ENCODE measurements around the gene GPR12. TPM values are rescaled to one million over a fixed set of nuclear protein-coding genes. Genes with fewer than 3 reads are reported as not detected.

Gene GPR12
- total and polyA plus RNA-seq, 2 donors (not counting 3 experiments of a cell fraction or from before 2014, with no cell fraction given), result not detected

DNA sequence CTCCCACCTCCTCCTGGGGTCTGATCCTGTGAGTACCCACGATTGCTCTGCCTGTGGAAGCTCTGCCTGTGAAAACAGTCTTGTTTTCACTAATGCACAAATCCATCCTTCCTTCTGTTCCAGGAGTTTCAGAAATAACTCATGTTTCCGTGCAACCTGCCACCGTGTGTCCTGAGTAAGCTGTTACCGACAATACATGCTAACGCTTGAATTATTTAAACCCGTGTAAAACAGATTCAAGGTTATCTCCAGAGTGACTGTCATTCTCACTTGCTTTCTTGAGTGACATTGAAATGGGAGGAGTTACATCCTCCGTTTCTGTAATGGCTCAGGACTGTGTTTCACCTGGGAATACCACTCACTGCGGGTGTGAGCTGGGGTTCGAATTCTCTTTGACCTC lies 24.9 kb downstream of the GPR12 start:
- H3K36me3 ChIP-seq (ENCODE audit: control insufficient read depth in 2 of 2, extremely low read depth in 1 of 2, insufficient read depth in 2 of 2, low read length in 2 of 2), result no peaks in the 10 kb centered on the region
- DNase-seq (ENCODE audit: low read depth, low spot score), result no peak
- ChIA-PET CTCF (interaction anchor here (1.4 to 1.9 kb wide), 2 partner anchors 37 to 137 kb away, joined by 3 to 5 read pairs; no protein-coding TSS in a partner anchor), POLR2A (no interaction called here)
- H3K27me3 ChIP-seq (ENCODE audit: control insufficient read depth in 2 of 2, insufficient read depth in 2 of 2, low read length in 2 of 2), result peaks cover 2% of the 10 kb centered on the region in 2 experiments
- no peak overlapping the region for H2AFZ ChIP-seq (ENCODE audit: low read depth, low read length)
- H3K9me3 ChIP-seq (replicated peaks; ENCODE audit: control insufficient read depth, insufficient read depth, low read length), result no peaks in the 10 kb centered on the region
- no peak overlapping the region for H3K4me2 ChIP-seq (ENCODE audit: insufficient read depth, low read length)
- dilution Hi-C loops (cut with MboI; ENCODE audit: extremely low pct_ligation_motif_present, low sequenced_read_pairs), result no loop called here
- H3K4me3 ChIP-seq (replicated peaks in 1 of 3; ENCODE audit: insufficient read depth in 1 of 3, low read depth in 1 of 3, low read length in 3 of 3), result no peak overlapping the region
- no TSS peak for BruUV-seq (replicated peaks)
- no peaks in the 10 kb centered on the region for H3K9me1 ChIP-seq (replicated peaks; ENCODE audit: control insufficient read depth, extremely low read depth, insufficient read depth, low read length)
- FAIRE-seq, result no peak
- no peaks in the 10 kb centered on the region for H3K4me1 ChIP-seq (ENCODE audit: control insufficient read depth, extremely low read depth, insufficient read depth, low read length)
- H3K79me2 ChIP-seq (ENCODE audit: control insufficient read depth, insufficient read depth, low read length), result no peaks in the 10 kb centered on the region
- intact Hi-C loops (cut with micrococcal nuclease), result no loop called here
- H4K20me1 ChIP-seq (replicated peaks; ENCODE audit: control insufficient read depth, extremely low read depth, insufficient read depth, low read length), result no peaks in the 10 kb centered on the region
- H3K9ac ChIP-seq (replicated peaks; ENCODE audit: extremely low read depth, insufficient read depth, low read length), result no peak overlapping the region
- no peak overlapping the region for H3K27ac ChIP-seq (ENCODE audit: insufficient read depth, low read depth, low read length)
- TF ChIP-seq POLR2AphosphoS5 (IDR thresholded peaks at IDR 0.05; ENCODE audit: insufficient read depth, low read depth, low read length) (no peak), POLR2A (IDR thresholded peaks at IDR 0.05; ENCODE audit: low read depth, low read length) (no peak), FOS (IDR thresholded peaks at IDR 0.05; ENCODE audit: borderline replicate concordance, insufficient read depth, low read length) (no peak), JUN (IDR thresholded peaks at IDR 0.05; ENCODE audit: borderline replicate concordance, insufficient read depth, insufficient read length, low read depth) (no peak), MYC (IDR thresholded peaks at IDR 0.05; ENCODE audit: low read depth, low read length) (no peak)
- TF ChIP-seq, protein P1, sequence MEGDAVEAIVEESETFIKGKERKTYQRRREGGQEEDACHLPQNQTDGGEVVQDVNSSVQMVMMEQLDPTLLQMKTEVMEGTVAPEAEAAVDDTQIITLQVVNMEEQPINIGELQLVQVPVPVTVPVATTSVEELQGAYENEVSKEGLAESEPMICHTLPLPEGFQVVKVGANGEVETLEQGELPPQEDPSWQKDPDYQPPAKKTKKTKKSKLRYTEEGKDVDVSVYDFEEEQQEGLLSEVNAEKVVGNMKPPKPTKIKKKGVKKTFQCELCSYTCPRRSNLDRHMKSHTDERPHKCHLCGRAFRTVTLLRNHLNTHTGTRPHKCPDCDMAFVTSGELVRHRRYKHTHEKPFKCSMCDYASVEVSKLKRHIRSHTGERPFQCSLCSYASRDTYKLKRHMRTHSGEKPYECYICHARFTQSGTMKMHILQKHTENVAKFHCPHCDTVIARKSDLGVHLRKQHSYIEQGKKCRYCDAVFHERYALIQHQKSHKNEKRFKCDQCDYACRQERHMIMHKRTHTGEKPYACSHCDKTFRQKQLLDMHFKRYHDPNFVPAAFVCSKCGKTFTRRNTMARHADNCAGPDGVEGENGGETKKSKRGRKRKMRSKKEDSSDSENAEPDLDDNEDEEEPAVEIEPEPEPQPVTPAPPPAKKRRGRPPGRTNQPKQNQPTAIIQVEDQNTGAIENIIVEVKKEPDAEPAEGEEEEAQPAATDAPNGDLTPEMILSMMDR (IDR thresholded peaks at IDR 0.05; ENCODE audit: extremely low read depth in 1 of 2, insufficient read depth in 1 of 2, low read depth in 1 of 2, low read length in 2 of 2), result no peak

DNA sequence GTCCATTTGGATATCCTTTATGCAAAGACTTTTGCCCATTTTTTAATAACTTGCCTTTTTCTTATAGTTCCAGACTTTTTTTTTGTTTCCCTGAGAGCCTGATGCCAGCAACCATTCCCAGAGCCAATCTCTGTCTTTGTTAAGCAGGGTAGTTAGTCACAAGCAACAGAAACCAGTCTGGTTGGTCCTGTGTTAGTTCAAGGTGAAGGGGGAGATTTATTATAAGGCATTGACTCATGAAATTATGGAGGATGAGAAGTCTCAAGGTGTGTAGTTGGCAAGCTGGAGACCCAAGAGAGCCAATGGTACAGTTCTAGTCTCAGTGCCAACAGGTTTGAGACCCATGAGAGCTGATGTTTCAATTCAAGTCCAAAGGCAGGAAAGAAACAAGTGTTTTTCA lies 33.0 kb downstream of the GPR12 start:
- Histone ChIP-seq H3K9me1 (replicated peaks; ENCODE audit: control insufficient read depth, extremely low read depth, insufficient read depth, low read length) (no peaks in the 10 kb centered on the region), H3K4me3 (replicated peaks in 1 of 3; ENCODE audit: insufficient read depth in 1 of 3, low read depth in 1 of 3, low read length in 3 of 3) (no peak overlapping the region), H3K9me3 (replicated peaks; ENCODE audit: control insufficient read depth, insufficient read depth, low read length) (no peaks in the 10 kb centered on the region), H3K27me3 (ENCODE audit: control insufficient read depth in 2 of 2, insufficient read depth in 2 of 2, low read length in 2 of 2) (no peaks in the 10 kb centered on the region), H3K4me1 (ENCODE audit: control insufficient read depth, extremely low read depth, insufficient read depth, low read length) (no peaks in the 10 kb centered on the region), H3K79me2 (ENCODE audit: control insufficient read depth, insufficient read depth, low read length) (no peaks in the 10 kb centered on the region), H3K4me2 (ENCODE audit: insufficient read depth, low read length) (no peak overlapping the region), H2AFZ (ENCODE audit: low read depth, low read length) (no peak overlapping the region), H3K9ac (replicated peaks; ENCODE audit: extremely low read depth, insufficient read depth, low read length) (no peak overlapping the region), H4K20me1 (replicated peaks; ENCODE audit: control insufficient read depth, extremely low read depth, insufficient read depth, low read length) (no peaks in the 10 kb centered on the region), H3K27ac (ENCODE audit: insufficient read depth, low read depth, low read length) (no peak overlapping the region), H3K36me3 (ENCODE audit: control insufficient read depth in 2 of 2, extremely low read depth in 1 of 2, insufficient read depth in 2 of 2, low read length in 2 of 2) (no peaks in the 10 kb centered on the region)
- no TSS peak for BruUV-seq (replicated peaks)
- no peak for FAIRE-seq
- POLR2A ChIA-PET, result no interaction called here
- DNase-seq (ENCODE audit: low read depth, low spot score), result no peak
- intact Hi-C loops (cut with micrococcal nuclease), result no loop called here
- dilution Hi-C loops (cut with MboI; ENCODE audit: extremely low pct_ligation_motif_present, low sequenced_read_pairs), result no loop called here
- CTCF ChIA-PET, result no interaction called here
- TF ChIP-seq, protein P1 (IDR thresholded peaks at IDR 0.05; ENCODE audit: extremely low read depth in 1 of 2, insufficient read depth in 1 of 2, low read depth in 1 of 2, low read length in 2 of 2), result no peak
- no peak for TF ChIP-seq GATA2 (IDR thresholded peaks at IDR 0.05; ENCODE audit: insufficient read depth, insufficient read length, low read depth, low read length)
- no peak for TF ChIP-seq EZH2 (IDR thresholded peaks at IDR 0.05; ENCODE audit: borderline replicate concordance, low read depth, low read length, severe bottlenecking)
- TF ChIP-seq, protein P2, sequence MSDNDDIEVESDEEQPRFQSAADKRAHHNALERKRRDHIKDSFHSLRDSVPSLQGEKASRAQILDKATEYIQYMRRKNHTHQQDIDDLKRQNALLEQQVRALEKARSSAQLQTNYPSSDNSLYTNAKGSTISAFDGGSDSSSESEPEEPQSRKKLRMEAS (IDR thresholded peaks at IDR 0.05; ENCODE audit: insufficient read depth, insufficient read length), result no peak
- TF ChIP-seq FOS (IDR thresholded peaks at IDR 0.05; ENCODE audit: borderline replicate concordance, insufficient read depth, low read length), result no peak
- TF ChIP-seq POLR2A (IDR thresholded peaks at IDR 0.05; ENCODE audit: low read depth, low read length), result no peak
- TF ChIP-seq MYC (IDR thresholded peaks at IDR 0.05; ENCODE audit: low read depth, low read length), result no peak
- TF ChIP-seq JUN (IDR thresholded peaks at IDR 0.05; ENCODE audit: borderline replicate concordance, insufficient read depth, insufficient read length, low read depth), result no peak
- no peak for TF ChIP-seq POLR2AphosphoS5 (IDR thresholded peaks at IDR 0.05; ENCODE audit: insufficient read depth, low read depth, low read length)
